NB4 (cell line): ENCODE data around the gene DIP2C.

ENCODE experiments used
- CTCF ChIP-seq: IDR thresholded peaks from one replicate; pipeline ENCODE4 v1.5.1; 2012; ENCODE audit warnings: low read depth, low read length
- POLR2A ChIP-seq: IDR thresholded peaks from 2 replicates; pipeline ENCODE4 v1.6.1; 2011; ENCODE audit warnings: mild to moderate bottlenecking; ENCODE audit not compliant: insufficient read length; ENCODE audit errors: extremely low read depth

GRCh38 chr10:712089-712488 lies 22.6 kb upstream of the DIP2C start:
- no peak for TF ChIP-seq CTCF
- no peak for TF ChIP-seq POLR2A
